Right lobe of liver (tissue), 4 donors: ENCODE data around the gene SPATA31A3.
"Not testable (repeated sequence)": the region's sequence is repeated elsewhere in the genome, so short reads cannot be mapped to it uniquely, and the experiment has no call there.

Experiments used
- CTCF ChIP-seq, 4 donors: fragments of 200-600 bp in 3 of 4; fragments of 450-650 bp in 1 of 4; IDR thresholded peaks; one replicate each; pipeline versions ENCODE4 v1.5.1 to v1.8.0; 2016 to 2022; ENCODE audit warnings: antibody characterized with exemption in 4 of 4, mild to moderate bottlenecking in 2 of 4
- POLR2A ChIP-seq: fragments of 450-650 bp; IDR thresholded peaks from one replicate; pipeline ENCODE4 v1.6.1; 2017; ENCODE audit warnings: antibody characterized with exemption, mild to moderate bottlenecking
- donor health status: DM: no; HTN: no; CAD: no.
- donor health status: DM: no; HTN: no; CAD: no.
- donor health status: DM: no; HTN: yes; CAD: no.

- not testable (repeated sequence) for TF ChIP-seq CTCF (IDR thresholded peaks at IDR 0.05); POLR2A
These were observed 49.8 kb downstream of the SPATA31A3 start for GRCh38 chr9:66942400-66943155.
